Epithelial cell of prostate (primary cell): Measurements from ENCODE around the gene ABCD3.
"Not testable (repeated sequence)": the region's sequence is repeated elsewhere in the genome, so short reads cannot be mapped to it uniquely, and the experiment has no call there.

Experiments
- DNase-seq: peaks from one replicate; pipeline ENCODE4 v3.0.0-alpha.2; 2011; ENCODE audit warnings: low read depth, low spot score
- H3K27ac ChIP-seq: fragments of 450-650 bp; 2 replicates; pipeline ENCODE4 v1.5.1; 2017; ENCODE audit warnings: mild to moderate bottlenecking

Gene ABCD3

GRCh38 chr1:94408104-94408830 is 9.9 kb upstream of the ABCD3 start:
- H3K27ac ChIP-seq, result no peak overlapping the region
- DNase-seq, result no peak

DNA sequence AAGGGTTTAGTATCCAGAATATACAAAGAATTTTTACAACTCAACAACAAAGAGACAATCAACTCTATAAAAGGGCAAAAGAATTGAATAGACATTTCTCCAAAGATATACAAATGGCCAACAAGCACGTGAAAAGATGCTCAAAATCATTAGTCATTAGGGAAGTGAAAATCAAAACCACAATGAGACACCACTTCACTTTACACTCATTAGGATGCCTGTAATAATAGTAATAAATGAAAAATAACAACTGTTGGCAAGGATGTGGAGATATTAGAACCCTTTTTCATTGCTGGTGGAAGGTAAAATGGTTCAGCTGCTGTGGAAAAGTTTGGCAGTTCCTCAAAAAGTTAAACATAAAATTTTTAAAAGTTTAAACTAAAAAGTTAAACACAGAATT is 7.0 kb upstream of the ABCD3 start:
- no peak overlapping the region for H3K27ac ChIP-seq
- no peak for DNase-seq

GRCh38 chr1:94413311-94413710 is 4.9 kb upstream of the ABCD3 start:
- no peak for DNase-seq
- no peak overlapping the region for H3K27ac ChIP-seq

DNA sequence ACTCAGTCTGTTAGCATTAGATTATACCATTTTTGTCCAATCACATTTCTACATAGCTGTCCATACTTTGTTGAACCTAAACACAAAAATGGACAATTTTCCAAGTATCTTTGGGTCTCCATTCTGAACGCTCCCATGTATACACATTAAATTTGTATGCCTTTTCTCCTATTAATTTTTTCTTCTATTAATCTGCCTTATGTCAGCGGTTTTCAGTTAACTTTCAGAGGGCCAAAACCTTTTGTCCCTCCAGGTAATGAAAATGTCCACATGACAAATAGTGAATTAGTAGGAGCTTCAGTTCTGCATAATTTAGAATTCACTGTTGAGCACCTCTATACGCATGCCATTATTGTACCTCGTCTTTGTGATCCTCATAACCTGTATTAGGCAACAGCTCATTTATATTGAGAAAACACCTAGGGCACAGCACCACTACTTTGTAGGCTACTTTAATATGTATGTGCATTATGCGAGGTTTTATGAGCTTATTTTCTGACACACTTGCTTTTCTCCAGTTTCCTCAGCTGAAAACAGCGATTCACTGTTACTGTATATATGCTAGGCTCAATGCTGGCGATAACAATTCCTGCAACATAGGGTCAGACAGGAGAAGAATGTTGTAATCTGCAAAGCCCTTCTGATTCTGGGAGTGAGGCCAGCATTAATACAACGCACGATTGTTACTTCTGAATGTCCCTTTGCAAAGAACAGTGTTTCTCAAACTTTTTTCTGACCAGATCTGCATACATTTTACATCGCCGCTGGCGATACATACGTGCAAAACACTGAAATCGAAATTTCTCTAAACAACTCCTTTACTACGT is 1.1 kb upstream of the ABCD3 start:
- peak overlapping the region; percentile 66 for H3K27ac ChIP-seq
- DNase-seq, result no peak

DNA sequence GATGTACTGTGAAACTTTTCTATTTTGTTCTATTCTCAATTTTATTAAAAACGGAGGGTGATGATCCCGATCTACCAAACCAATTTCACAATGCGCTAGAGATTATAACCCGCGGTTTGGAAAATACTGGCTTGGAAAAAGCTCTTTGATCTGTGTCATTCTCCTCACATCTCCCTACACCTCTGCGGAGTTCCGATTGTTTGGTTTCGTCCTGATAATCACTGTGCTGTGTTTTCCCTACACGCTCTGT is 536 bp upstream of the ABCD3 start:
- no peak for DNase-seq
- H3K27ac ChIP-seq, result peak overlapping the region; percentile 66

GRCh38 chr1:94418664-94419655 is 771 bp downstream of the ABCD3 start:
- H3K27ac ChIP-seq, result peak overlapping the region; percentile 66
- no peak for DNase-seq

DNA sequence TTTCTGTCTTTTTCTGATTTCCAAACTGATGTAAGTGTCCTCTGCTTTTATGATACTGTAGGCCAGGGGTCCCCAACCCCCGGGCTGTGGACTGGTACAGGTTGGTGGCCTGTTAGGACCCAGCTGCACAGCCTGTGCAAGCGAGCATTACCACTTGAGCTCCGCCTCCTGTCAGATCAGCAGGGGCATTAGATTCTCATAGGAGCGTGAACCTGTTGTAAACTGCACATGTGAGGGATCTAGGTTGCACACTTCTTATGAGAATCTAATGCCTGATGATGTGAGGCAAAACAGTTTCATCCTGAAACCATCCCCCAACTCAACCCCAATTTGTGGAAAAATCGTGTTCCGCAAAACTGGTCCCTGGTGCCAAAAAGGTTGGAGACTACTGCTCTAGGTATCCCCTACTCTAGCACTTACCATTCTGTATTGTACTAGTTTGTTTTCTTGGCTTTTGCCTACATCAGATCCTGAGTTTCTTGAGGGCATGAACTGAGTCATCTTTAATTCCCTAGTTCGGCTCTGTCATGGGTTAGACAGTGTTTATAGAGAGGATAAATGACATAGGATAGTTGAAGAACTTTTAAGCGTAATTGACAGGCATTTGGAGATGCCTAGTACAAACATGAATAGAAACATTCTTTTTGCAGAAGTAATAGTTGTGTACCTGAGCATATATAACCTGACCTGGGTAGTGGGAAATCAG is 4.1 kb downstream of the ABCD3 start:
- H3K27ac ChIP-seq, result peak overlapping the region; percentile 12
- no peak for DNase-seq

DNA sequence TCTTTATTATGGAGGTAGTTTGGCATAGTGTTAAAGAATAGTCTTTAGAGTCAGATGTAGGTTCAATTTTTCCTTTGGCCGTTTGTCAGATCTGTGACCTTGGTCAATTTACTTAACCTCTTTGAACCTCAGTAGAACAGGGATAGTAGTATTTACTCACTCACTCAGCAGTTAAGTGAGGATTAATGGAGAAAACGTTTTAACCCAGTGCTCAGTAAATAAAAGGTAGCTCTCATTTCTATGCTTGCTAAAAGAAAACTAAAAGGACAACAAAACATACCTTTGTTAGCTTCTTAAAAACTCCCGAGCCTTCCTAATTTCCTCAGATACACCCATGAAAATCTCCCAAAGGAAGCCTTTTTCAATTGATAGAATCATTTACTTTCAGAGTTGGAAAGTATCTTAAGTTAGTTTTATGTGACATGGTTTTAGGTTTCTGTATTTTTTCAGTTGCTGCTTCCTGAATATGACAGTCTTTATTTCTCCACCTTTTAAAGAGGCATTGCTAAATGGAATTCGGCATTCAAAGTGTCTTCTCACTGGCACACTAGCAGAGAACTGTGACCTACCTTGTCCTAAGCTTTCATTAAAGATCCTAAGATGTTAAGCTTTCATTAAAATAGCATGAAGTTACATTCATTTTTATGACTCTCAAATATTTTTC is 7.8 kb downstream of the ABCD3 start:
- DNase-seq, result no peak
- H3K27ac ChIP-seq, result no peak overlapping the region

GRCh38 chr1:94426485-94426870 is 8.3 kb downstream of the ABCD3 start:
- H3K27ac ChIP-seq, DNase-seq: not testable (repeated sequence)

DNA sequence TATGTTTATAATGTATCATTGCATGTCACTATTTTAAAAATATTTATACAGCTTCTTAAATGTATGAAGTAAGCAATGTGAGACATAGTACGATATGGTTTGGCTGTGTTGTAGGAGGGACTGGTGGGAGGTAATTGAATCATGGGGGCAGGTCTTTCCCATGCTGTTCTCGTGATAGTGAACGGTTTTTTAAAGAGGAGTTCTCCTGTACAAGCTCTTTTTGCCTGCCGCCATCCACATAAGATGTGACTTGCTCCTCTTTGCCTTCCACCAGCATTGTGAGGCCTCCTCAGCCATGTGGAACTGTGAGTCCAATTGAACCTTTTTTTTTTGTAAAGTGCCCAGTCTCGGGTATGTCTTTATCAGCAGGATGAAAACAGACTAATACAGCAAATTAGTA is 10.3 kb downstream of the ABCD3 start:
- no peak overlapping the region for H3K27ac ChIP-seq
- no peak for DNase-seq

- H3K27ac ChIP-seq, DNase-seq: not testable (repeated sequence)
These were observed 10.8 kb downstream of the ABCD3 start for GRCh38 chr1:94428927-94429528.

GRCh38 chr1:94430066-94430465 is 11.9 kb downstream of the ABCD3 start:
- H3K27ac ChIP-seq, result not testable (repeated sequence)

DNA sequence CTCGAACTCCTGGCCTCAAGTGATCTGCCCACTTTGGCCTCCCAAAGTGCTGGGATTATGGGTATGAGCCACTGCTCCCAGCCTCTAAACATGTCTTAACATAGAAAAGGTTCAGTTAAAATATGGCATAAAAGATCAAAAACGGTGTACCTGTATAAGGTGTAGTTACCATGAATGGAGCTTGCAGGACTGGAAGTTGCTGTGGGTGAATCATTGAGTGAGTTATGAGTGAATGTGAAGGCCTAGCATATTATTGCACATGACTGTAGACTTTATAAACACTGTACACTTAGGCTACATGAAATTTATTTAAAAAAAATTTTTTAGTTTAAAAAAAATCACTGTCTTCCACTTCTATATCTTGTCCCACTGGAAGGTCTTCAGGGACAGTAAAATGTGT is 15.7 kb downstream of the ABCD3 start:
- DNase-seq, result no peak
- H3K27ac ChIP-seq, result peak overlapping the region; percentile 36

More at GRCh38 chr1:94430066-94430465, 11.9 kb downstream of the ABCD3 start:
- DNase-seq, result not testable (repeated sequence)

DNA sequence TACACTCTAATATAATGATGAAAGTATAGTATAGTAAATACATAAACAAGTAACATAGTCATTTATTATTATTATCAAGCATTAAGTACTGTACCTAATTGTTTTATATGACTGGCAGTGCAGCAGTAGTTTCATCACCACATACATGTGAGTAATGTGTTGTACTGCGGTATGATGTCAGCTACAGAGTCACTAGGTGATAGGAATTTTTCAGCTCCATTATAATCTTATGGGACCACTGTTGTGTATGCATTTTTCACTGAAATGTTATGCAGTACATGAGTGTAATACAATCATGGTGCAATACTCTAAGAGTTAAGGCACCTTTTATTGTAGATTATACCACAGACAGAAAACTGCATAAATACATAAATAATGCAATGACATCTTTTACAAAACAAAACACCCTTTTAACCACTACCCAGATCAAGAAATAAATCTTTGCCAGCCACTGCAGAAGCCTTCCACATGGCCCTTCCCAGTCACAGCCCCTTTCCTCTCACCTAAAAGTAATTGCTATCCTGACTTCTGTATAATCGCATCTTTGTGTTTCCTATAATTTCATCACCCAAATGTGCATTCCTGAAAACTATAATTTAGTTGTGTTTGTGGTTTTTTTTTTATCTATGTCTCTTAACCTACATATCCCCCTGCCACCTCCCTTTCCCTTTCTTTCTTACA is 16.3 kb downstream of the ABCD3 start:
- DNase-seq, result no peak
- H3K27ac ChIP-seq, result peak overlapping the region; percentile 36

DNA sequence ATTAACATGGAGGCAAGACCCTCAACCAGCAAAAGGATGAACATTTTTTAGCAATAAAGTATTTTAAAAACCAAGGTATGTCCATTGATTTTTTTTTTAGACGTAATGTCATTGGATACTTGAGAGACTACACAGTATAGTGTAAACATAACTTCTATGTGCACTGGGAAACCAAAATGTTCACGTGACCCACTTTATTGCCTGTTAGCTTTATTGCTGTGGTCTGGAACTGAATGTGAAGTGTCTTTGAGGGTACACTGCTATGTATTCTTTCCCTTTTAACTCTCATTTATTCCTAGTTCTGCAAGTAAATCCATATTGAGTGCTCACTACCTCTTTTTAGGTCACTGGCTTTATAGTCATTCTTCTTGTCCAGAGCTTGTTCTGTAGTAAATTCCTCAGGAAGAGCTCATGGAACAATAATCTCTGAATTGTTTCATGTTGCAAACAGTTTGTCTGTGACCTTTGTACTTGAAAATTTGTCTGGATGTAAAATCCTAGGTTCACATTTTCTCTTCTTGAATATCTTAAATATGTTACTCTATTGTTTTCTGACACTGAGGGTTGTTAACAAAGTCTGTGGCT is 20.6 kb downstream of the ABCD3 start:
- DNase-seq, result no peak
- H3K27ac ChIP-seq, result no peak overlapping the region

- no peak for DNase-seq
- no peak overlapping the region for H3K27ac ChIP-seq
These were observed 21.9 kb downstream of the ABCD3 start for GRCh38 chr1:94440088-94440487.

GRCh38 chr1:94443067-94443466 is 24.9 kb downstream of the ABCD3 start:
- H3K27ac ChIP-seq, DNase-seq: not testable (repeated sequence)

GRCh38 chr1:94444819-94445218 is 26.6 kb downstream of the ABCD3 start:
- H3K27ac ChIP-seq, DNase-seq: not testable (repeated sequence)
